Diencephalon (tissue), 1 donor: ENCODE results near the gene ACAN. TPM values are rescaled to one million over a fixed set of nuclear protein-coding genes. Genes with fewer than 3 reads are reported as not detected.

Source experiments
- total RNA-seq: library from RNA; depleted of rRNA; stranded (reverse); fragments of >200 nt; gene quantifications from one replicate; pipeline ENCODE4 v1.2.3, GENCODE V29; 2014

Gene ACAN
- 3.0 TPM for total RNA-seq

GRCh38 chr15:88803241-88803919 lies at the start of gene ACAN:
Gene ACAN (plus strand): TSS chr15:88803436. CDS start chr15:88836207, 32,771 bp downstream.

GRCh38 chr15:88894819-88895767 lies 91.9 kb downstream of the ACAN start, which contains the start of gene HAPLN3:
Gene HAPLN3 (minus strand): TSS chr15:88895544. CDS start chr15:88887298, 8,246 bp downstream.

GRCh38 chr15:88913017-88913849 lies 110.0 kb downstream of the ACAN start, which contains the start of gene MFGE8:
Gene MFGE8 (minus strand): TSS chr15:88913379. CDS start chr15:88913319, 60 bp downstream.

Other genes starting within 250 kb of the ACAN start
- 9.5 TPM for gene AEN, start 182.1 kb upstream of the ACAN start, total RNA-seq
- gene ISG20, start 164.4 kb upstream of the ACAN start, total RNA-seq, result under 0.01 TPM
- gene HAPLN3, start 92.1 kb downstream of the ACAN start, total RNA-seq, result 13.8 TPM
- 65.3 TPM for gene MFGE8, start 109.9 kb downstream of the ACAN start, total RNA-seq